Sigmoid colon (tissue), 4 donors: Measurements from ENCODE around the gene TAF6L.

Experiments
- CTCF ChIP-seq, 4 experiments: fragments of 450-650 bp in 3 of 4; fragments of 200-600 bp in 1 of 4; IDR thresholded peaks; one replicate each; pipeline ENCODE4 v1.5.1; 2016 to 2019; ENCODE audit warnings: antibody characterized with exemption in 4 of 4, mild to moderate bottlenecking in 3 of 4, moderate library complexity in 2 of 4
- EP300 ChIP-seq, 4 donors: sonication (generic); formaldehyde crosslinking; IDR thresholded peaks; one replicate each; pipeline ENCODE4 v1.6.1; 2017; ENCODE audit warnings: antibody characterized with exemption in 4 of 4
- POLR2A ChIP-seq, 2 donors: fragments of 450-650 bp; IDR thresholded peaks; one replicate each; pipeline ENCODE4 v1.6.1; 2016; ENCODE audit warnings: antibody characterized with exemption in 2 of 2, mild to moderate bottlenecking in 2 of 2, moderate library complexity in 2 of 2

GRCh38 chr11:62816557-62816956 lies 45.4 kb downstream of the TAF6L start:
- TF ChIP-seq CTCF (IDR thresholded peaks at IDR 0.05) (no peak), POLR2A (IDR thresholded peaks at IDR 0.05) (no peak), EP300 (IDR thresholded peaks at IDR 0.05) (no peak)
